Measurements from ENCODE around the gene SNX32. TPM values are rescaled to one million over a fixed set of nuclear protein-coding genes. Genes with fewer than 3 reads are reported as not detected.

Gene SNX32
- total RNA-seq, 3 donors from 2014 or later, result 0.52 to 1.4 (median 0.56) TPM

DNA sequence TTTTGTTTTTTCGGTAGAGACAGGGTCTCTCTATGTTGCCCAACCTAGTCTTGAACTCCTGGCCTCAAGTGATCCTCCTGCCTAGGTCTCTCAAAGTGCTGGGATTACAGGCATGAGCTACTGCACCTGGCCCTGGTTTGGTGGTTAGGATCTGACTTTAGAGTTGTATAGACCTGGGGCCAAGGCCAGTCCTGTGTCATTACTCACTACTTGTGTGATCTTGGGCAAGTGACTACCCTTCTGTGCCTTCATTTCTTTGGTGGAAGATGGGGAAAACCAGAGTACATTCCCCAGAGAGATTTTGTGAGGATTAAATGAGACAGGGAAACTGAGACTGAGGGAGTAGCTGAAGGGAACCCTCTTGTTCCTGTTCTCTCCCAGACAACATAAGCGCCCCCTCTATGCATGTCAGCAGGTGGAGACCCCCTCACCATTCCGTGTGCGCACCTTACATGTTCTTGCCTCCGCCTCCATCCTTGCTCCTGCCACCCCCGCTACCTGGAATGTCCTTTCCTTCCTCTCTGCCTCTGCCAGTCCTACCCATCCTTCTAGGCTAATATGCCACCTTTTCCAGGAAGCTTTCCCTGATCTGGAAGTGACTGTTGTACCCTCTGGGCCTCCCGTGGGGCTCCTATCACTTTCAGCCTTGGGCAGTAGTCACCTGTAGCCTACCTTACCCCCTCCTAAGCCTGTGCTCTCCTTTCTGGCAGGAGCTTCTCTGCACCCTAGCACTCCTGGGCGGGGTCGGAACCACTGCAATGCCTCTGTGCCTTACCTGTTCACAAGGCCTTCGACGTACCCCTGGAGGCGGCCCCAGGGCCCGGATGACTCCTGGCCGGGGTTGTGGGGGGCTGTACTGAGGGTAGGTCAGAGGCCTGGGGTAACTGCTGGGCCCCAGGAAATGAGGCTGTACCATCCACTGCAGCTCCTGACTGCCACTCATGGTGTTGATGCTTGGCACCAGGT, 62.6 kb downstream of the SNX32 start:
- H3K36me3 Mint-ChIP-seq (ENCODE audit: insufficient read depth), result peaks cover 38% of the 10 kb centered on the region
- ATAC-seq (no peak), DNase-seq (no peak)
- H3K27me3 Mint-ChIP-seq (ENCODE audit: low read depth), result no peaks in the 10 kb centered on the region
- no peaks in the 10 kb centered on the region for H3K9me3 Mint-ChIP-seq
- H3K4me1 Mint-ChIP-seq (ENCODE audit: low read depth), result peaks cover 56% of the 10 kb centered on the region
- peak overlapping the region; percentile 40 for H3K4me3 Mint-ChIP-seq

DNA sequence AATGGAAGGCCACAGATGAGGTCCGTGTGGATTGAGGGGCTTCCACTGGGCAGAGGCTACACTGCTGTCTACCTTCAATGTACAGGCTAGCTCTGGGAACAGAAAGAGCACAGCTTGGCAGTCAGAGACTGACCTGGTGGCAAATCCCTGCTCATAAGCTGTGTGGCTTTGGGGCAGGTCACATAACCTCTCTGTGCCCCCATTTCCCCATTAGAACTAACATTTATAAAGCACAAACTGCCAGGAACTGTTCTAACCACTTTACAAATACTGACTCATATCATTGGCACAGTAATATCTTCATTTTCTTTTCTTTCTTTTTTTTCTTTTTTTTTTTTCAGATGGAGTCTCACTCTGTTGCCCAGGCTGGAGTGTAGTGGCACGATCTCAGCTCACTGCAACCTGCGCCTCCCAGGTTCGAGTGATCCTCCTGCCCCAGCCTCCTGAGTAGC, 63.3 kb downstream of the SNX32 start:
- peaks cover 38% of the 10 kb centered on the region for H3K36me3 Mint-ChIP-seq (ENCODE audit: insufficient read depth)
- no peaks in the 10 kb centered on the region for H3K9me3 Mint-ChIP-seq
- H3K4me1 Mint-ChIP-seq (ENCODE audit: low read depth), result peaks cover 57% of the 10 kb centered on the region
- peak overlapping the region; percentile 63 for H3K4me3 Mint-ChIP-seq
- ATAC-seq (no peak), DNase-seq (no peak)
- H3K27me3 Mint-ChIP-seq (ENCODE audit: low read depth), result no peaks in the 10 kb centered on the region

DNA sequence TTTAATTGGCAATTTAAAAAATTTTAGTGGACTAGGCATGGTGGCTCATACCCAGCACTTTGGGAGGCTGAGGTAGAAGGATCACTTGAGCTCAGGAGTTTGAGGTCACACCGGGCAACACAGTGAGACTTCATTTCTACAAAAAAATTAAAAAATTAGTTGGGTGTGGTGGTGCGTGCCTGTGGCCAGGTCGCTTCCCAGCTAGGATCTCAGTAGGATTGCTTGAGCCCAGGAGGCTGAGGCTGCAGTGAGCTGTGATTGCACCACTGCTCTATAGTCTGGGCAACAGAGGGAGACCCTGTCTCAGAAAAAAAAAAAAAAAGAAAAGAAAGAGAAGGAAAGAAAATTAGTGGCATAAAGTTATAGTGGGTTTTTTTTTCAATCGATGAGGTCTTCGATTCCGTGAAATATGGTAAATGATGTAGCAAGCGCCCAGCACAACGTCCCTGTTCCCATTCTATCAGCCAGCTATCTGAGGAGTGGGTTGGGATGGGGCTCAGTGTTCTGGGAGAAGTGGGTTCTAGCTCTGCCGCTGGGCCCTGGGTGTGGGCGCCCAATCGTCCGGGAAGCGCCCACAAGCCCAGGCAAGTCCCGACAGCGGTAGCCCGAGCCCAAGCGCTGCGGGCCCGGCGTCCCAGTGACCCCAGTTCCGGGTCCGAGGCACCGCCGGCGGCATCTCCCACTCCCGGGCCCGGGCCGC, 65.0 kb downstream of the SNX32 start:
- H3K4me1 Mint-ChIP-seq (ENCODE audit: low read depth), result peaks cover 42% of the 10 kb centered on the region
- ATAC-seq (no peak), DNase-seq (no peak)
- no peaks in the 10 kb centered on the region for H3K27me3 Mint-ChIP-seq (ENCODE audit: low read depth)
- H3K4me3 Mint-ChIP-seq, result peak overlapping the region; percentile 91
- peaks cover 28% of the 10 kb centered on the region for H3K36me3 Mint-ChIP-seq (ENCODE audit: insufficient read depth)
- H3K9me3 Mint-ChIP-seq, result no peaks in the 10 kb centered on the region

DNA sequence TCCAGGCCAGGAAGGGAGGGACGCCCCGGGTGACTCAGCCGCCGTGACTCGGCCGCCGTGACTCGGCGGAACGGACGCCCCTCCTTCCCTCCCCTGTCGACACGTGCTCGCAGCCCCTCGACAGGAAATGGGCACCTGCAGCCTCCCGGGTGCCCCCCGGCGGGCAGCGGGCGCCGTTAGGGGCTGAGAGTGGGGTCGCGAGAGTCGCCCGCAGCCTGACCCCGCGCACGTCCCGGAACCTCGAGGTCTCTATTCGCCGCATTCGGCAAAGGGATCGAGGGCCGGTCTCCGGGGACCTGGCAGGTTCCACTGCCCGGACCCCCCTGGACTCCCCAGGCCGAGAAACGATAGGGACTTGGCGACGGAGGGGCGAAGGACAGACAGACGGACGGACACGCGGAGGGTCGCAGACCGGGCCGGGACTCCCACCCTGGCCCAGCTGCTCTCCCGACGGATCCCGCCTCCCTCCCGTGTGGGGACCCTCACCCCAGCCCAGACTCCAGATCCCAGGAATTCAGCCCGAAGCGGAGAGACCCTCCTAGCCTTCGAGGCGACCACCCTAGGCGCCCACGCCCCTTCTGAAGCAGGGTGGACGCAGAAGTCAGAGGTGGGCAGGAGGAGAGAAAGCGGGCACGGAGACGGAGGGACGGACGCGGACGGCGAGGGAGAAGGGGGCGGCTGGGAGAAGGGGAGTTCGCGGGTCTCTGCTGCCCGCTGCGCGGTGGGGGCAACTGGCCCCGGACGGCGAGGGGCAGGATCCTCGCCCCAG, 65.8 kb downstream of the SNX32 start:
- peak overlapping the region; percentile 91 for H3K4me3 Mint-ChIP-seq
- DNase-seq, result peak; percentile 75
- H3K27me3 Mint-ChIP-seq (ENCODE audit: low read depth), result peaks cover 2% of the 10 kb centered on the region
- ATAC-seq, result peak; percentile 57 to 58
- H3K4me1 Mint-ChIP-seq (ENCODE audit: low read depth), result peaks cover 36% of the 10 kb centered on the region
- H3K9me3 Mint-ChIP-seq, result no peaks in the 10 kb centered on the region
- peaks cover 24% of the 10 kb centered on the region for H3K36me3 Mint-ChIP-seq (ENCODE audit: insufficient read depth)

DNA sequence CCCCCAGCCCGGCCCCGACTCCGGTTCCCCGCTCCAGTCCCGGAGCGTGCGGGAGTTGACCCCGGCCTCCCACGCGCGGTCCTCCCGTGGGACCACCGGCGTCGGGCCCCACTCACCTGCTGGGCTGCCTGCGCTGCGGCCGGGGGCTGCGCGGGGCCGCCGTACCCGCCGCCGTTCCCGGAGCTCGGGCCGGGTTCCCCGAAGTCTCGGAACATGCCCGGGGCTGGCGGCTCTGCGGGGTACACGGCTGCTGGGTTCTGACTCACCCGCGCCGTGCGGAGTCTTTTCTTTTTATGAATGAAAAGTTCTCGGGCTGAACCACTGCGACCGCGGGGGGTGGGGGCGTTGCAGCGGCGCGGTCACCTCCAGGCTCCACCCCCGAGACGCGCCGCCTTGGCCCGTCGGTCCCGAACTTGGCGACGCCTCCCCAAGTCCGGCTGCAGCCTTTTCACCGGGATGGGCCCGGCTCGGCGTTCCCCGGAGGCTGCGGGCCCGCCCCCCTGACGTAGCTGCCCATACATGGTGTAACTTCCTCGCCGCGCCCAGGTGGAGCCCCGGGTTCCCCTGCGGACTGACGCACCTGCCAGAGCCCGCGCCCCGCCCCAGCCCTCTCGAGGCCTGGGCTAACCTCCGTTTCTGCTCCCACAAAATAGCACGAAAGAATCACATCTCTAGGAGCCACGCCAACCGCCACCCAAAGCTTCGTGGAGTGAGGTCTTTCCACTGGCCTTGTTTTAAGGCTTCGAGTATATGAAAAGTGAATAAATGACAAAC, 66.5 kb downstream of the SNX32 start, which contains the start of gene FOSL1:
FOSL1 (minus strand) TSS at position 264 of the 774 bp plus-strand sequence; CDS start at position 215, 49 bp downstream.
- Mint-ChIP-seq H3K9me3 (no peaks in the 10 kb centered on the region), H3K4me1 (ENCODE audit: low read depth) (peaks cover 33% of the 10 kb centered on the region), H3K27me3 (ENCODE audit: low read depth) (peaks cover 2% of the 10 kb centered on the region), H3K36me3 (ENCODE audit: insufficient read depth) (peaks cover 21% of the 10 kb centered on the region), H3K4me3 (peak within 1 kb of the TSS; percentile 91)
- DNase-seq, result peak; percentile 94
- ATAC-seq, result peak; percentile 81 to 84

- peaks cover 2% of the 10 kb centered on the region for H3K27me3 Mint-ChIP-seq (ENCODE audit: low read depth)
- peaks cover 18% of the 10 kb centered on the region for H3K36me3 Mint-ChIP-seq (ENCODE audit: insufficient read depth)
- no peak for DNase-seq
- H3K4me1 Mint-ChIP-seq (ENCODE audit: low read depth), result peaks cover 28% of the 10 kb centered on the region
- H3K4me3 Mint-ChIP-seq, result peak overlapping the region; percentile 70
- ATAC-seq, result no peak
- H3K9me3 Mint-ChIP-seq, result no peaks in the 10 kb centered on the region
Measured at GRCh38 chr11:65900899-65901180, 67.1 kb downstream of the SNX32 start.

DNA sequence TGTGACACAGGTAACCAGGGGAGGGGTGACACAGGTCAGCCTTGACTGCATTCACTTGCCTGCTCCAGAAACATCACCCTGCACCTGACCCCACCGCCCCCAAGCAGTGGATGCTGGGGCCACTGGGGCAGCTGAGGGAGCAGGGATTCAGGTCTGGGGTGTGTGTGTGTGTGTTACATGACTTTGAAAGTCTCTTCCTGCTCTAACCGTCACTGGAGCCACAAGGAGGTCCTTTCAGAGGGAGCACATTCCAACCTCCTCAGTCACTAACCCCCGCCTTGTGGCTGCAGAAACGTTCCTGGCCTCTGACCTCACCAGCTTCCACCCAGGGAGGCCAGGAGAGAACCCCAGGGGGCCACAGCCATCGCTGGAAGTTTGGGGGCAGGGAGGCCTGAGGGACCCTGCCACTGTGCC, 69.3 kb downstream of the SNX32 start:
- no peak for DNase-seq
- Mint-ChIP-seq H3K4me3 (no peak overlapping the region), H3K9me3 (no peaks in the 10 kb centered on the region)

More for the DNA sequence above, 69.3 kb downstream of the SNX32 start:
- ATAC-seq, result no peak
- peaks cover 4% of the 10 kb centered on the region for H3K36me3 Mint-ChIP-seq (ENCODE audit: insufficient read depth)
- H3K4me1 Mint-ChIP-seq (ENCODE audit: low read depth), result peaks cover 15% of the 10 kb centered on the region
- H3K27me3 Mint-ChIP-seq (ENCODE audit: low read depth), result peaks cover 6% of the 10 kb centered on the region

Other genes with a start within 250 kb of the SNX32 start
- gene KCNK7, start 238.2 kb upstream of the SNX32 start, total RNA-seq, result 1 to 10 TPM; 1.4 to 2.1 (median 1.4) TPM
- gene MAP3K11, start 219.7 kb upstream of the SNX32 start, total RNA-seq, result 10 to 100 TPM; 71.8 to 87.1 (median 74.3) TPM
- gene PCNX3, start 218.2 kb upstream of the SNX32 start, total RNA-seq, result 10 to 100 TPM; 55.8 to 59.7 (median 59.5) TPM
- 100 to 1,000 TPM in 1 of 3 donors, 10 to 100 TPM in 2; 80.0 to 101 (median 95.4) TPM for gene SIPA1, start 195.9 kb upstream of the SNX32 start, total RNA-seq
- 100 to 1,000 TPM; 108 to 118 (median 111) TPM for gene RELA, start 171.0 kb upstream of the SNX32 start, total RNA-seq
- gene KAT5, start 121.7 kb upstream of the SNX32 start, total RNA-seq, result 10 to 100 TPM; 81.7 to 96.5 (median 85.1) TPM
- 100 to 1,000 TPM in 2 of 3 donors, 10 to 100 TPM in 1; 95.6 to 122 (median 115) TPM for gene RNASEH2C, start 113.2 kb upstream of the SNX32 start, total RNA-seq
- 10 to 100 TPM; 17.3 to 19.4 (median 17.4) TPM for gene AP5B1, start 53.0 kb upstream of the SNX32 start, total RNA-seq
- under 1 TPM in 2 of 3 donors, not detected in 1; 0.05 TPM for gene OVOL1, start 46.9 kb upstream of the SNX32 start, total RNA-seq
- gene CFL1, start 24.2 kb downstream of the SNX32 start, total RNA-seq, result 1,000 to 10,000 TPM in 1 of 3 donors, 100 to 1,000 TPM in 2; 944 to 1,135 (median 977) TPM
- 10 to 100 TPM; 60.8 to 72.9 (median 60.8) TPM for gene MUS81, start 26.5 kb downstream of the SNX32 start, total RNA-seq
- gene EFEMP2, start 38.8 kb downstream of the SNX32 start, total RNA-seq, result 1 to 10 TPM; 1.0 to 2.9 (median 2.0) TPM
- 10 to 100 TPM in 2 of 3 donors, 1 to 10 TPM in 1; 8.4 to 12.3 (median 11.2) TPM for gene CTSW, start 45.9 kb downstream of the SNX32 start, total RNA-seq
- 10 to 100 TPM; 72.8 to 86.1 (median 83.9) TPM for gene FIBP, start 54.5 kb downstream of the SNX32 start, total RNA-seq
- gene CCDC85B, start 56.7 kb downstream of the SNX32 start, total RNA-seq, result 100 to 1,000 TPM in 1 of 3 donors, 10 to 100 TPM in 2; 77.8 to 116 (median 95.6) TPM
- 10 to 100 TPM; 75.6 to 77.2 (median 76.9) TPM for gene FOSL1, start 66.4 kb downstream of the SNX32 start, total RNA-seq
- gene C11orf68, start 85.1 kb downstream of the SNX32 start, total RNA-seq, result 10 to 100 TPM; 13.9 to 15.4 (median 14.0) TPM
- 100 to 1,000 TPM in 2 of 3 donors, 10 to 100 TPM in 1; 96.1 to 118 (median 106) TPM for gene DRAP1, start 85.5 kb downstream of the SNX32 start, total RNA-seq
- gene TSGA10IP, start 111.5 kb downstream of the SNX32 start, total RNA-seq, result not detected
- gene SART1, start 127.8 kb downstream of the SNX32 start, total RNA-seq, result 100 to 1,000 TPM in 2 of 3 donors, 10 to 100 TPM in 1; 90.8 to 105 (median 100) TPM
- gene EIF1AD, start 168.2 kb downstream of the SNX32 start, total RNA-seq, result 10 to 100 TPM; 71.4 to 76.9 (median 76.0) TPM
- gene BANF1, start 168.5 kb downstream of the SNX32 start, total RNA-seq, result 100 to 1,000 TPM; 286 to 337 (median 326) TPM
- gene CST6, start 178.0 kb downstream of the SNX32 start, total RNA-seq, result 1 to 10 TPM in 1 of 3 donors, under 1 TPM in 2; 0.38 to 1.0 (median 0.45) TPM
- not detected for gene CATSPER1, start 192.5 kb downstream of the SNX32 start, total RNA-seq
- not detected for gene GAL3ST3, start 215.2 kb downstream of the SNX32 start, total RNA-seq
- 100 to 1,000 TPM; 368 to 384 (median 376) TPM for gene SF3B2, start 218.4 kb downstream of the SNX32 start, total RNA-seq
- 10 to 100 TPM; 43.4 to 46.3 (median 44.8) TPM for gene PACS1, start 236.3 kb downstream of the SNX32 start, total RNA-seq

Data from activated T-cell treated with anti-CD3 and anti-CD28 coated beads, Interleukin-2, amount 50 U/mL, for 4 hours (primary cell).